Kidney glomerular epithelial cell (primary cell): ENCODE measurements around the gene NADK.

Experiments used
- DNase-seq: peaks from one replicate; lab custom pipeline; 2025; lab: John Stamatoyannopoulos, UW

The NADK gene

GRCh38 chr1:1777950-1778662, at the start of gene NADK:
NADK (minus strand) TSS chr1:1778470; CDS start chr1:1765406, 13,064 bp downstream.
- peak; percentile 45 for DNase-seq

GRCh38 chr1:1827089-1827848, 49.0 kb upstream of the NADK start:
- DNase-seq = no peak

- DNase-seq = peak; percentile 61
Observed at GRCh38 chr1:1826356-1827088, 48.3 kb upstream of the NADK start.

GRCh38 chr1:1825217-1825616, 46.9 kb upstream of the NADK start:
- DNase-seq = no peak

GRCh38 chr1:1819762-1820161, 41.5 kb upstream of the NADK start:
- DNase-seq = no peak

GRCh38 chr1:1817221-1817620, 39.0 kb upstream of the NADK start:
- no peak for DNase-seq

- no peak for DNase-seq
Observed at GRCh38 chr1:1815606-1816281, 37.5 kb upstream of the NADK start.

- DNase-seq = no peak
Observed at GRCh38 chr1:1809489-1809888, 31.2 kb upstream of the NADK start.

GRCh38 chr1:1808206-1808605, 29.9 kb upstream of the NADK start:
- no peak for DNase-seq

- no peak for DNase-seq
Observed at GRCh38 chr1:1806890-1807289, 28.6 kb upstream of the NADK start.

- DNase-seq = no peak
Observed at GRCh38 chr1:1804301-1804700, 26.0 kb upstream of the NADK start.

- no peak for DNase-seq
Observed at GRCh38 chr1:1802871-1803270, 24.6 kb upstream of the NADK start.

- no peak for DNase-seq
Observed at GRCh38 chr1:1799716-1800115, 21.4 kb upstream of the NADK start.

GRCh38 chr1:1797731-1798341, 19.6 kb upstream of the NADK start:
- no peak for DNase-seq

GRCh38 chr1:1796466-1796865, 18.2 kb upstream of the NADK start:
- DNase-seq = no peak

GRCh38 chr1:1794999-1795398, 16.7 kb upstream of the NADK start:
- DNase-seq = no peak

- no peak for DNase-seq
Observed at GRCh38 chr1:1793481-1794244, 15.4 kb upstream of the NADK start.

GRCh38 chr1:1788646-1789431, 10.6 kb upstream of the NADK start:
- DNase-seq = no peak

GRCh38 chr1:1788136-1788535, 9.9 kb upstream of the NADK start:
- no peak for DNase-seq
